H1 (cell line): ENCODE results near the gene ZNF576. TPM values are rescaled to one million over a fixed set of nuclear protein-coding genes. Genes with fewer than 3 reads are reported as not detected.

Source experiments
- ASH2L ChIP-seq: fragments of 200-600, 300-600 bp; sonication (generic); IDR thresholded peaks from one replicate; pipeline ENCODE4 v1.7.1; 2017; ENCODE audit warnings: low read length
- BRCA1 ChIP-seq: IDR thresholded peaks from 2 replicates; pipeline ENCODE4 v1.6.1; 2012; ENCODE audit warnings: low read depth, low read length, improper control_type of control experiment
- CTBP2 ChIP-seq: IDR thresholded peaks from 2 replicates; pipeline ENCODE4 v1.7.0; 2011; ENCODE audit warnings: borderline replicate concordance, mild to moderate bottlenecking, moderate library complexity, mixed read lengths, low read length; ENCODE audit not compliant: insufficient read depth, insufficient read length
- CTCF ChIP-seq, 3 experiments: IDR thresholded peaks; 1 replicate in 2 of 3; 2 replicates in 1 of 3; pipeline versions ENCODE4 v1.5.1 to v1.6.1; 2011; ENCODE audit warnings: low read length in 3 of 3, mild to moderate bottlenecking in 3 of 3, inconsistent platforms in 2 of 3, low read depth in 1 of 3, moderate library complexity in 1 of 3; ENCODE audit not compliant: insufficient read depth in 1 of 3; ENCODE audit errors: control extremely low read depth in 1 of 3
- HDAC2 ChIP-seq, 2 experiments: fragments of 300-600 bp in 1 of 2; sonication (generic) in 1 of 2; IDR thresholded peaks; 2 replicates each; pipeline ENCODE4 v1.6.1; 2011 to 2012; ENCODE audit warnings: low read depth in 2 of 2, low read length in 2 of 2, mild to moderate bottlenecking in 2 of 2, moderate library complexity in 2 of 2, borderline replicate concordance in 1 of 2, inconsistent platforms in 1 of 2
- MAX ChIP-seq: IDR thresholded peaks from 2 replicates; pipeline ENCODE4 v1.6.1; 2012; ENCODE audit warnings: inconsistent platforms
- PHF8 ChIP-seq: fragments of 200-600 bp; sonication (generic); conservative IDR thresholded peaks from 2 replicates; pipeline ENCODE4 v1.7.1; 2012; ENCODE audit warnings: low read depth, mild to moderate bottlenecking, inconsistent platforms, low read length, moderate library complexity
- SIN3A ChIP-seq, 2 experiments: IDR thresholded peaks in 1 of 2; conservative IDR thresholded peaks in 1 of 2; 2 replicates each; pipeline ENCODE4 v1.6.1; 2011 to 2012; ENCODE audit warnings: low read length in 2 of 2, improper control_type of control experiment in 1 of 2, low read depth in 1 of 2, mild to moderate bottlenecking in 1 of 2
- TBP ChIP-seq: IDR thresholded peaks from 2 replicates; pipeline ENCODE4 v1.6.1; 2011; ENCODE audit warnings: low read depth, low read length, improper control_type of control experiment
- polyA plus RNA-seq, 7 experiments: library from polyadenylated mRNA; depleted of rRNA in 3 of 7; stranded (reverse) in 5 of 7; unstranded in 2 of 7; fragments of >200 nt in 5 of 7; fragments of 200-250 nt in 2 of 7; gene quantifications; 1 replicate in 5 of 7; 2 replicates in 1 of 7; 4 replicates in 1 of 7; pipeline versions ENCODE4 v1.2.1 to v1.2.3, GENCODE V29; 2011 to 2013; ENCODE audit warnings: missing spikeins in 2 of 7, mixed read lengths in 2 of 7
- total RNA-seq: library from RNA; stranded (reverse); fragmentation: NEBNext Ultra II Directional; extraction: Animal tissue kit (Norgen Biotek cat#: 25700); gene quantifications from 2 replicates; pipeline ENCODE4 v1.2.1, GENCODE V29; 2021

The ZNF576 gene
- total and polyA plus RNA-seq, 2 of the 8 experiments (the other 6 are each of a cell fraction or from before 2014, with no cell fraction given) = 13.6 to 32.4 TPM

- TF ChIP-seq HDAC2 (IDR thresholded peaks at IDR 0.05; ENCODE audit: borderline replicate concordance in 1 of 2, low read depth in 2 of 2, low read length in 2 of 2) (peak in 1 of 2 experiments; percentile 20; a peak in 1 of 4 replicates), BRCA1 (no peak), PHF8 (0 out of 2 replicates have a peak, but pooled peaks have one; percentile 32), SIN3A (conservative IDR thresholded peaks at IDR 0.05 in 1 of 2, IDR thresholded peaks at IDR 0.05 in 1 of 2; ENCODE audit: low read depth in 1 of 2, low read length in 2 of 2) (0 out of 4 replicates have a peak, but pooled peaks of 1 of the 2 experiments have one; percentile 20), CTBP2 (no peak), ASH2L (peak; percentile 39), TBP (no peak), MAX (peak; percentile 85), CTCF (IDR thresholded peaks at IDR 0.05; ENCODE audit: control extremely low read depth in 1 of 3, insufficient read depth in 1 of 3, low read depth in 1 of 3, low read length in 3 of 3) (no peak)
These were observed 43.4 kb downstream of the ZNF576 start, which contains the start of gene CADM4 (continued) for GRCh38 chr19:43639519-43640423.
